ENCODE measurements around the gene INTU.
"Not testable (repeated sequence)": the region's sequence is repeated elsewhere in the genome, so short reads cannot be mapped to it uniquely, and the experiment has no call there.

The INTU gene

DNA sequence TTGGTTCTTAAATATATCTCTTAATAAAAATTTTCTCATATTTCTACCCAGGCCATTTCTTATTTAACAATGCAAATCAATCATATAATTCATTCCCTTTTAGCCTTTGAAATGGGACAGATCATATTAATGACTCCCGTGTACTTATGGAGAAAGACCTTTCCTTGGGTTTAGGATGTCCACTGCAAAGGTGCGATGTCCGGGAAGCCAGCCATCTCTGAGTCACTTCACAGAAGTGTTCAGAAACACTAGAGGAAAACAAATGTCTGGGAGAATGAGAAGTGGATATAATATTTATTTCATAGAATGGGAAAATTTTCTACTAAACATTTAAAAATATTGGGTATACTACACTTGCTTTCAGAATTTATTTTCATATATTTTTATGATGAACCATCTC lies 15.3 kb downstream of the INTU start:
- no peak for DNase-seq

DNA sequence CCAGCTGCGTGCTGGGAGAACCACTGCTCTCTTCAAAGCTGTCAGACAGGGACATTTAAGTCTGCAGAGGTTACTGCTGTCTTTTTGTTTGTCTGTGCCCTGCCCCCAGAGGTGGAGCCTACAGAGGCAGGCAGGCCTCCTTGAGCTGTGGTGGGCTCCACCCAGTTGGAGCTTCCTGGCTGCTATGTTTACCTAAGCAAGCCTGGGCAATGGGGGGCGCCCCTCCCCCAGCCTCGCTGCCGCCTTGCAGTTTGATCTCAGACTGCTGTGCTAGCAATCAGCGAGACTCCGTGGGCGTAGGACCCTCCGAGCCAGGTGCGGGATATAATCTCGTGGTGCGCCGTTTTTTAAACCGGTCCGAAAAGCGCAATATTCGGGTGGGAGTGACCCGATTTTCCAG lies 22.8 kb downstream of the INTU start:
- not testable (repeated sequence) for DNase-seq

DNA sequence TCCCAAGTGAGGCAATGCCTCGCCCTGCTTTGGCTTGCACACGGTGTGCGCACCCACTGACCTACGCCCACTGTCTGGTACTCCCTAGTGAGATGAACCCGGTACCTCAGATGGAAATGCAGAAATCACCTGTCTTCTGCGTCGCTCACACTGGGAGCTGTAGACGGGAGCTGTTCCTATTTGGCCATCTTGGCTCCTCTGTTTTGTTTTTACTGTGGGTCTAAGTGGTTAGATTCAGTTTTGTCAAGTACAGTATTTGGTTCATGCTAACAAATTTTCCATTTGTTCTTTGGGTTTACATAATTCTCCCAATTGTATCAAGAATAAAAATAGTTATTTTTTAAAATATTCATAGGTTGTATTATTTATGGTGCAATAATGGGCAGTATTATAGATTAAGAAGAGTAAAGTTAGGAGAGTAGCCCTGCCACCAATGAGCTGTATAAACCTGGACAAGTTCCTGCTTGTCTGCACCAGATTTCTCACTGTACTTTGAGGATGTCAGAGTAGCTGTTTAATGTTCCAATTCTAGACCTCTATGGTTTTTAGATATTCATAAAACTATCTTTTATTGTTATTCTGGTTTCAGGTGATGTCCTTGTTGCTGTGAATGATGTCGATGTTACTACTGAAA lies 23.4 kb downstream of the INTU start:
- no peak for DNase-seq

DNA sequence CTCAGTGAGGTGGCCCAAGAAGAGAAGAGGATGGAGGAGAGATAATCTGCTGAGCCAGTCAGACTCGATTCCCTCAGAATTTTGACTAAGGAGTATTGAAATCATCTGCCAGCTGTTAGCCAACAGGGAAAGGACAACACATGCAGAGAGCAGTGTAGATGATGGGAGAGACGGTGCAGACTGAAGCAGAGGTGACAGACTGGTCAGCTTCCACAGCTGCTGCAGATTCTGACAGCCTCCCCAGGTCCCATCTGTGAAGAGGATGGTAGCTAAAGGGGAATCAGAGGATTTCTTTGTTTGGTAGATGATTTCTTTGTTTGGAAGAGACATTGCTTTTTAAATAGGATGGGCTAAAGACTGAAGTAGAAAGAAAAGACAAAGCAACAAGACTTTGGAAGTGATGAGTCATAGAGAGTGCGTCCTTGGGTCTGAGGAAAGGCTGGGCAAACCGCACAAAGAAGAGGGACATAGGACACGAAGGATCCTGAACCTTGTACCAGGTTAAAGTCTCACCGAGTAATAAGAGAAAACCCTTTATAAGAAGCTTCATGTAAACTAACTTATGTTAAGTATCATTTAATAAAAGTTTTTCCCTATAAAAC lies 27.6 kb downstream of the INTU start:
- no peak for DNase-seq

DNA sequence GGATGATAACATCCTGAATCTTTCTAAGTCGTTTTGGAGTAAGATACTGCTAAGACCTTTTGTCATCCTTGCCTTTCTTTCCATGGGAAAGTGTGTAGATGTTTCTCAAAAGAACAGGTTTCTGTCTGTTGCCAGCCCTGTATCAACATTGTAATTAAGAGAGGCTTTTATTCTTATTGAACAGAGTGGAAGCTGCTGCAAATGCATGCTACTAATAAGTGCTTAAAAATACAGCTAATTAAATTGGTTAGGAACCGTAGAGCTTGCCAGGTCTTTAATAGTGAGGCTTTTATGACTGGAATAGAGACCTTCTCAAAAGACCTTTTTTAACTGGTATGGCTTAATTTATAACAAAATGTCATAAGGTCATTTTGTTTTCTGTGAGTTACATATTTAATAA lies 34.4 kb downstream of the INTU start:
- DNase-seq: no peak

DNA sequence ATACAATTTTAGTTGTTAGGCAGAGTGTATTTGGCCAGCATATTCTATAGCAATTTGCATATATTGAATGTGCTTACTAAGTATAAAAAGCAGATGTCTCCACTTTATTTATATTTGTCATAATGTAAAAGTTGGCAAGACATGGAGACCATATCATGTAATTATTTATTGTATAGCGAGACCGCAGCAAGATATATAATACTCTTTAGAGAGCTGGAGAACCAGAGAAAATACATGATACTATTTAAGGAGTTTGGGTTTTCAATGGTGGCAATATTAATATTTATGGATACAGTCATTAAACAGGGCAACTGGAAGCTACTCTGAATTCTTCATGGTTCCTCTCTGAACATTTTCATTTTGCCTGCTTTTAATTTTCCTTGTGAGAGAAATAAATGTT lies 35.0 kb downstream of the INTU start:
- DNase-seq: no peak

DNA sequence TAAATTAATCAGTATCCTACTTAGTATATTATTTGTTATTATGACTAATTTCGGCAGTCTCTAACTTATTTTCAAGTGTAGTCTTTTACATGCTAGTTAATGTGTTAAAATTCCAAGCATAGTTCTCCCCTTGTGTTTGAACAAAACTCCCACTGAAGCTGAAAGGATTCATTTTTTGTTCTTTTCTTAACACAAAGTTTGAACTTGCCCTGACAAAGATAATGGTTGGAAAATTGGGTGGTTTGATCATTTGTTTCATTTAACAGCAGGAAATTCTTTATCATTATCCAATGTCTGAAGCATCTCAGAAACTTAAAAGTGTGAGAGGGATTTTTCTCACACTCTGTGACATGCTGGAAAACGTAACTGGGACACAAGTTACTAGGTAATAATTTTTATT lies 36.0 kb downstream of the INTU start:
- DNase-seq: no peak

DNA sequence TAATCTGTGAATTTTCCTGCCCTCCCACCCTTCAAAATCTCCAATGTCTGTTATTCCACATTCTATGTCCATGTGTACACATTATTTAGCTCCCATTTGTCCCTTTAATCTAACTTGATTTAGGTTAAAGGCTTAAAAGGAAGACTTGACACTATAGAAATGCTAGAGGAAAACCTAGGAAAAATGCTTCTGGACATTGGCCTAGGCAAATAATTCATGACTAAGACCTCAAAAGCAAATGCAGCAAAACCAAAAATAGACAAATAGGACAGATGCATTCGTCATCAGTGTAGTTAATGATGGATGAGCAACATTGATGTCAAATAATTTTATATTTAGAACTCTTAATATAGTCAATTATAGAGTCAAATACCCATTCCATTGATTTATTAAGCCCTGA lies 36.9 kb downstream of the INTU start:
- no peak for DNase-seq

DNA sequence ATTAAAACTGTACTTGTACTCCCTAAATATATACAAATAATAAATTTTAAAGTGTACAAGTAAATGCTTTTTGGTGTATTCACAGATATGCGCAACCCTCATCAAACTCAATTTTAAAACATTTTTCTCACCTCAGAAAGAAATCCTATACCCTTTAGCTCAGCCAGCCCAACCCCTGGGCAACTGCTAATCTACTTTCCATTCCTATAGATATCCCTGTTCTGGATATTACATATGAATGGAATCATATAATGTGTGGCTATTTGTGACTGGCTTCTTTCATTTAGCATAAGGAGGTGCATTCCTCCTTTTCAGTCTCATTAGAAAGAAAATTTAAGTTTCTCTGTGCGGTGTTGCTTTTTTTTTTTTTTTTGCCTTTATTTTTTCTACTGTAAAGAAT lies 39.4 kb downstream of the INTU start:
- no peak for DNase-seq

DNA sequence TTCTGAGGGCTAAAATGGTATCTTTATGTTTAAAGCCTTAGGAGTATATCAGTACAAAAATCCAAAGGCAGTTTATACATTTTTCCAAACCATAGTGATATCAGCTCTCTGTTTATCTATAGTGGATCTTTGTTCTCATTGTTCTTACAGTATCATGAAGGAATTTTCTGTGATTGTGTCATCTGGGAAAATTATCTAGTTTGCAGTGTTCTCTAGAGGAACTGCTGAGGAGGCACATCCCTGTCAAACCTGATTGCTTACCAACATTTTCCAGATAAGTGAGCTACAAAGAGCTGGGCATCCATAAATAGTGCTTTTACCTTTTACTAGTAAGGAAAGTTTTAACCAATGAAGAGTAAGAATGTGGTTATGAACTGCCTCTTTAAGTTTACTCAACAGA lies 52.5 kb downstream of the INTU start:
- no peak for DNase-seq

DNA sequence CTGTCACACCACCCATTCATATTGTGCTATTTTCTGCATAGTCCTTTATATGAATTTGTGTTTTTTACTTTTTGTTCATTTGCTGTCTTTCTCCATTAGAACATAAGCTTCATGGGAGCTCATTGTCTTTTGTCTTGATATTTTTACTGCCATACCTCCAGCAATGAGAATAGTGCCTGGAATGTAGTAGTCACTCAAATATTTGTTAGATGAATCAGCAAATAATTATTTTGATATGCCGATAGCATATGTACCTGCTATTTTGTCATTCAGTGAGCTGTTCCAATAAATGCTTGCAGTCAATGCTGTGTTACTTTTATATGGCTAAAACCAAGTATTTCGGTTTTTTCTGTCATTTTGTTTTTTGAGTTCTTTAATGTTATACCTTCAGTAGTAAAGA lies 53.9 kb downstream of the INTU start:
- no peak for DNase-seq

DNA sequence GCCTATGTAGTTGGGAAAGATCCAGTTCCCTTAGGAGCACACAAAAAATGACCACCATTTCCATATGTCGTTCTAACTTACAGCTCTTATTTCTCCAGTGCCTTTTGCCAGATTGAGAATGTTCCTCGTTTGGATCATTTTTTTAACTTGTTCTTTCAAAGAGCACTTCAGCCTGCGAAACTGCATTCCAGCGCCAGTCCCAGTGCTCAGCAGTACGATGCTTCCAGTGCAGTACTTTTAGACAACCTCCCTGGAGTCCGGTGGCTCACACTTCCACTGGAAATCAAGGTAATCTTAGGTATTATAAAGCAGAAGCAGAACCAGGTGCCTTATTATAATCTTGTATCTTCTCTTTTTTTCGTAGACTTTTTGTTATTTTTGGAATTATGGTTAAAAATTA lies 54.8 kb downstream of the INTU start:
- DNase-seq: no peak

DNA sequence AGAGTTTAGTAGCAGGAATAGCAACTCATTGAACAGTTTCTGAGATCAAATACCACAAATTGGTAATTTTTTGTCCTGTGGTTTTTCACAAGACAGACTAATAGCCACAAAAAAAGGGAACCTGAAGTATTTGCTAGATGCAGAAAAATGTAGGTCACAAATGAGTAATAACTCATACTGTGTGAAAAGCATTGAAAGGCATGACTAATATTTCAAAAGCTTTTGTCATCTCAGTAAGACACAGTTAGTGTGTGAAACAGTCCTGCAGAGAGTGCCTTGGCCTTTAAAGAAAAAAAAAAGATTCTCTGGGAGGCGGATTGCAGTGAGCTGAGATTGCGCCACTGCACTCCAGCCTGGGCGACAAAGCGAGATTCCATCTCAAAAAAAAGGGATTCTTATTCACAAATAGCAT lies 66.0 kb downstream of the INTU start:
- no peak for DNase-seq

DNA sequence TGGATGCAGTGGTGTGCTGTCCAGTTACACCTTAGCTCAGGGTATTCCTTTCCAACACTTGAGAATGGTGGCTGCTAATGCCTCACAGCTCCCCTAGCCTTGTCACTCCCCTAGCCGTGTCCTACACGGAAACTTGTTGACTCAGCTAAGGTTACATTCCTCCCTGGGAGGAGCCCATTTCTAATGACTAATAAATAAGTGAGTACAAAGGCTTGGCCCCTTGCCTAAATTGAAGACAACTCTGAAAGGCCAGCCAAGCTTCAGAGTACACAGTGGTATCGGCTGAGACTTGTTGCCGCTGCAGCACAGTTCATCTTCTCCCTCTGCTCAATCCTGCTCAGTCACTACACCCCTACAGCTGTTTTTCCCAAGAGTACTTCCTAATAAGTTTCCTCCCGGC lies 76.2 kb downstream of the INTU start:
- DNase-seq: no peak

DNA sequence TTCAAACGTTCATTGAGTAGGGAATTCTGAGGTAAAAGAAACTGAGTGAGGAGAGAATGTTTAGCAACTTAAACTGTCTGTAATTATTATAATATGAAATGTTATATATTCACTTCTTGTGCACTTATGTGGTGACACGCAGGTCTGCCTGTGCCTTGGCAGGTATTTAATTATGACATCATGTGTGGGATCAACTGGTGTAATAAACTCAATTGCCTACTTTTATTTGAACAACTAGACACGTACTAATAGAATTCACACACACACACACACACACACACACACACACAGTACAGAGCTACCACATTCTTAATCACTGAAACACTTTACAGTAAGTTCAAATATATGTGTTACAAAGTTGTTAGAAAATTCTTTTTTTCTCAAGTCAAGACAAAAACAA lies 76.7 kb downstream of the INTU start:
- DNase-seq: no peak

DNA sequence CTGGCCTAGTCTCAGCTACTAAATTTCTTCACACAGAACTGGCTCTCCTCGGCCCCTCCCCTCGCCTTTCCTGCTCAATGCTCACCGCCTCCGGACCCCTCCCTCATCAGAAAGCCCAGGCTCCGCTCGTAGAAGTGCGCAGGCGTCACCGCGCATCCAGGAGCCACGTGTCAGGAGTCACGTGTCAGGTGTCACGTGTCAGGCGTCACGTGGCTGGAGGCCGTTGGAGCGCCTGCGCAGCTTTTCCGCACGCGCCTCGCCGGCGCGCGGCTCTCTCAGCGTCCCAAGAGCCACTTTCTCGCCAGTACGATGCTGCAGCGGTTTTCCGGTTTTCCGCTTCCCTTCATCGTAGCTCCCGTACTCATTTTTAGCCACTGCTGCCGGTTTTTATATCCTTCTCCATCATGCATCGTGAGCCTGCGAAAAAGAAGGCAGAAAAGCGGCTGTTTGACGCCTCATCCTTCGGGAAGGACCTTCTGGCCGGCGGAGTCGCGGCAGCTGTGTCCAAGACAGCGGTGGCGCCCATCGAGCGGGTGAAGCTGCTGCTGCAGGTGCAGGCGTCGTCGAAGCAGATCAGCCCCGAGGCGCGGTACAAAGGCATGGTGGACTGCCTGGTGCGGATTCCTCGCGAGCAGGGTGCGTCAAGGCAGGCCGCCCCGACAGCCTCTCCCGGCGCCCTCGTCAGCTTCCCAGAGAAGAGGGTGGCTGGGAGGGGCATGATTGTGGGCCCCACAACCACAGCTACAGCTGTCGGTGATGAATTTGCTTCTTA lies 97.6 kb downstream of the INTU start, which contains the start of gene SLC25A31:
Gene SLC25A31 (plus strand): TSS at position 259 of the 772 bp plus-strand sequence. CDS start 146 bp downstream, at position 405.
- no peak for DNase-seq

DNA sequence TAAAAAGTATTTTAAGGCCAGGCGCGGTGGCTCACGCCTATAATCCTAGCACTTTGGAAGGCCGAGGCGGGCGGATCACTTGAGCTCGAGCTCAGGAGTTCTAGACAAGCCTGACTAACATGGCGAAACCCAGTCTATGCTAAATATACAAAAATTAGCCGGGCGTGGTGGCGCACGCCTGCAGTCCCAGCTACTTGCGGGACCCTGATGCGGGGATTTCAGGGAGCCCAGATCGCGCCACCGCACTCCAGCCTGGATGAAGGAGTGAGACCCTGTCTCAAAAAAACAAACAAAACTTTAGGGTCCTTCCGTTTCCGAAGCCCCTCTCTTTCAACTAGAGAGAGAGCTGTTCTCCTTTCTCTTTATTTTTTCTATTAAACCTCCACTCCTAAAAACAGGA lies 98.6 kb downstream of the INTU start:
- no peak for DNase-seq

DNA sequence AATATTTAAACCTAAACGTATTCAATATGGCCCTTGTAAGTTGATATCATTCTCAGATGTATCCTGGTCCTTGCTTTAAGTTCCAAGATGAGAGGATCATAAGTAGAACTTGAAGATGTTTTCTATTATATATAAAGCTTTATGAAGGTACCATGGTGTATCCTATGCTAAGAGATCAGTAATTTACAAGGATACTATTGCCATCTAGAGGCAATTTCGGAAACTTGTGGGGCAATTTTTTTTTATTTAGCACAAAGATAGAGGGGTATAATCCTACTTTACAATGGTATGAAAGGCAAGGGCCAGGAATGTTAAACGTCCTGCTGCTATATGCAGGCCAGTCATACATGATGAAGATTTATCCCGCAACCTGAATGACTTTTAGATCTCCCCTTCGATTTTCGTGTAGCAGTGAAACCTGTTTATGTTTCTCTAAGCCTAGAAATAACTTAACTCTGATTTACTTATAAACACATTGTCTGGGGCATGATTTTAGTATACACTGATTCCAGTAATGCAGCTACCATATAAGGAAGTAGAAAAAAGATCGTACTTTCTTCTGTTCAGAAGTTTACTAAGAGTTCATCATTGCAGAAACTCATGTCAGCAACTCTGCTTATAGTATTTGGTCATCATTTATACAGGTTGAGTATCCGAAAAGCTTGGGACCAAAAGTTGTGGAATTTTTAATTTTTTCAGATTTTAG lies 100.0 kb downstream of the INTU start:
- no peak for DNase-seq

DNA sequence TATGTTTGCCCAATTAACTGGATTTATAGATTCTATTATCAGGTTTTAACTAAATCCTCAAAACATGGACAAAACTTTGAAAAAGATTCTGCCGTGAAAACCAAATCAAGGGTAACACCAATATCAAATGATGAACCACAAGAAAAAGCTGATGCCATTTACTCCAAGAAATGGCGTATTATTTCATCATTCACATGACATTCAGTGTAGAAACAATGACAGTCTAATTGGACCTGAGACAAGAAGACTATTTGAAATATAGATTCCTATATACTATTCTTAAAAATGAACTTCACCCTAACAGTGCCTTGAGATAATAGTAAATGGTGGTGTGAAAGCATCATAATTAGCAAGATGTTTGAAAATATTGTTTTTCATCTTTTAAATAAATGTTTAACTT lies 102.2 kb downstream of the INTU start:
- no peak for DNase-seq

DNA sequence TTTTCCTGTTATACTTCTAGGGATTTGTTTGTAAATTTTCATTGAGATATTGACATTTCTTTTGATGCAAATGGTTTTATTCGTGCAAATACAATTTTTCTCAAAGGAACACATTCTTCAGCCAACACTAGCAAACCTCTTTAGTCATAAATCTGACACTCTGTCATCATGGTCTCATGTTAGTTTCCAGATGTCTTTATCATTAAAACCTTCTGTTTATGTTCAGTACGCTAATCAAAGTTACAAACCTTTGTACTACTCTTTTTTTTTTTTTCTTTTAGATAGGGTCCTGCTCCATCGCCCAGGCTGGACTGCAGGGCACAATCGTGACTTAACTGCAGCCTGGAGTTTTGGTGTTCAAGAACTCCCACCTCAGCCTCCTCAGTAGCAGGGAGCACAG lies 104.5 kb downstream of the INTU start:
- no peak for DNase-seq

DNA sequence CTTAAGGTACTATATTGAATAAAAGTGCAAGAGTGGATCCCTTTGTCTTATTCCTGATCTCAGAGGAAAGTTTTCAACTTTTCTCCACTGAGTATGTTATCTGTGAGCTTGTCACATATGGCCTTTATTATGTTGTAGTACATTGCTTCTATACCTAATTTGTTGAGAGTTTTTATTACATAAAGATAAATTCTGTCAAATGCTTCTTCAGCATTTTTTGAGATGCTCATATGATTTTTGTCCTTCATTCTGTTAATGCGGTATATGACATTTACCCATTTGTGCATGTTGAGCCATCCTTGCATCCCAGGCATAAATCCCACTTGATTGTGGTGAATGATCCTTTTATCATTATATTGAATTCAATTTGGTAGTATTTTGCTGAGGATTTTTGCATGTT lies 108.5 kb downstream of the INTU start:
- no peak for DNase-seq

DNA sequence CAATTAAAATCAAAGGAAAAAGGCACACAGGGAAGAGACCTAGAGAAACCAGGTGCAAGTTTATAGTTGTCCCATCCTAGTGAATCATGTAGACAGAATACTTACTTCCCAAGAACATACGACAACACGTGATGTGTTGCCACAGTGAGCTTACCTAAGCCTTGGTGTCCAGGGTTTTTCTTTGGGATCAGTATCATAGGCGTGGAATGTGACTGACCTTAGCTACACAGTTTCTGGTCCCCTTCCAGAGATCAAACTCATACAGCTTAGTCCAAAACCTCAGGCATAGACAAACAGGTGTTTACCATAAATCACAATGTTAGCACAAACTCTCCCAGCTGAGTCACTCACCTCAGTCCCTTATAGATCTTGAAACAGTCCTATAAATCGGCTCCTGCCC lies 115.1 kb downstream of the INTU start:
- no peak for DNase-seq

DNA sequence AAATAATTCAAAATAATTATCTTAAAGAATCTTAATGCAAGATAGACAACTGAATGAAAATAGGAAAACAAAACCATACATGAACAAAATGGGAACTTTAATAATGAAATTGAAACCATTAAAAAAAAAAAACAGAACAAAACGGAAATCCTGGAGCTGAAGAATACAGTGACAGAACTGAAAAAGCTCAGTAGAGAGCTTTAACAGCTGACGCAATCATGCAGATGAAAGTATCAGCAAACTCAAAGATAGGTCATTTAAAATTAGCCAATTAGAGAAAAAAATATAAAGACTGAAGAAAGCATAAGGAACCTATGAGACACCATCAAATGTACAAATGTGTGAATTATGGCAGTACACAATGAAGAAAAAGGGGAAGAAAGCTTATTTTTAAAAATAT lies 116.2 kb downstream of the INTU start:
- DNase-seq: no peak

DNA sequence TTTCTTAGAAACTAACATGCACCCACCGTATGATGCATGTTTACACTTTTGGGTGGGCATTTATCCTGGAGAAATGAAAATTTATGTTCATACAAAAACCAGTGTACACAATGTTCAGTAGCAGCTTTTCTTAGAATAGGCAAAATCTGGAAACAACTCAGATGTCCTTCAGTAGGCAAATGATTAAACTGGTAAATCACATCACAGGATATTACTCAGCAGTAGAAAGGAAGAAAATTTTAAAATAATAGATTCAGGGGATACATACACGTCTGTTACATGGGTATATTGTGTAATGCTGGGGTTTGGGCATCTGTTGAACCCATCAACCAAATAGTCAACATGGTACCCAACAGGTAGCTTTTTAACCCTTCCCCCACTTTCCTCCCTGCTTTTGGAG lies 124.1 kb downstream of the INTU start:
- no peak for DNase-seq
